ENCODE data around the gene KIFAP3.

- TF ChIP-seq CTCF (conservative IDR thresholded peaks at IDR 0.05; ENCODE audit: low read length), result no peak
- TF ChIP-seq EZH2phosphoT487 (IDR thresholded peaks at IDR 0.05; ENCODE audit: borderline replicate concordance, low read depth, low read length), result no peak
Measured at GRCh38 chr1:169886931-169887330, 187.6 kb downstream of the KIFAP3 start.

All from OCI-LY7 (cell line).